NT2/D1 (cell line): ENCODE measurements around the gene ATXN2.
"Not testable (repeated sequence)": the region's sequence is repeated elsewhere in the genome, so short reads cannot be mapped to it uniquely, and the experiment has no call there.

Experiments used
- DNase-seq: peaks from one replicate; pipeline ENCODE4 v3.0.0-alpha.2; 2011; ENCODE audit warnings: low read depth, low spot score
- H3K27me3 ChIP-seq: 2 replicates; pipeline ENCODE4 v1.6.0; 2011; ENCODE audit warnings: mild to moderate bottlenecking; ENCODE audit not compliant: insufficient read length, insufficient read depth
- H3K36me3 ChIP-seq: 2 replicates; pipeline ENCODE4 v1.6.1; 2011; ENCODE audit warnings: mild to moderate bottlenecking, low read length, mixed read lengths; ENCODE audit not compliant: insufficient read depth, insufficient read length
- H3K4me1 ChIP-seq: 2 replicates; pipeline ENCODE4 v1.5.1; 2011; ENCODE audit not compliant: insufficient read depth, insufficient read length
- H3K4me3 ChIP-seq: 2 replicates; pipeline ENCODE4 v1.5.1; 2011; ENCODE audit warnings: low read depth; ENCODE audit not compliant: insufficient read length
- H3K9ac ChIP-seq: 2 replicates; pipeline ENCODE4 v1.6.0; 2011; ENCODE audit warnings: low read depth; ENCODE audit not compliant: insufficient read length
- H3K9me3 ChIP-seq: 2 replicates; pipeline ENCODE4 v1.5.1; 2011; ENCODE audit warnings: mild to moderate bottlenecking, low read length; ENCODE audit not compliant: insufficient read depth
- SUZ12 ChIP-seq: IDR thresholded peaks from 2 replicates; pipeline ENCODE4 v1.6.1; 2011; ENCODE audit not compliant: insufficient read length, insufficient read depth; ENCODE audit errors: extremely low read depth
- YY1 ChIP-seq: IDR thresholded peaks from 2 replicates; pipeline ENCODE4 v1.6.1; 2011; ENCODE audit not compliant: insufficient read length, insufficient read depth
- ZNF274 ChIP-seq: IDR thresholded peaks from 2 replicates; pipeline ENCODE4 v1.6.1; 2011; ENCODE audit warnings: mild to moderate bottlenecking, low read depth, low read length

ATXN2 gene

GRCh38 chr12:111588010-111588409 is 11.1 kb downstream of the ATXN2 start:
- no peaks in the 10 kb centered on the region for H3K27me3 ChIP-seq
- no peak overlapping the region for H3K4me3 ChIP-seq
- H3K4me1 ChIP-seq: peaks cover 3% of the 10 kb centered on the region
- H3K9ac ChIP-seq: no peak overlapping the region
- no peak for DNase-seq
- TF ChIP-seq YY1 (no peak), ZNF274 (no peak), SUZ12 (no peak)
- no peaks in the 10 kb centered on the region for H3K9me3 ChIP-seq
- H3K36me3 ChIP-seq: peaks cover 6% of the 10 kb centered on the region

- Histone ChIP-seq H3K9ac (no peak overlapping the region), H3K36me3 (peaks cover 6% of the 10 kb centered on the region), H3K4me3 (no peak overlapping the region), H3K27me3 (no peaks in the 10 kb centered on the region), H3K4me1 (peaks cover 3% of the 10 kb centered on the region), H3K9me3 (no peaks in the 10 kb centered on the region)
- no peak for DNase-seq
- TF ChIP-seq YY1 (no peak), ZNF274 (no peak), SUZ12 (no peak)
Observed at GRCh38 chr12:111586986-111587385, 12.1 kb downstream of the ATXN2 start.

GRCh38 chr12:111585690-111586089 is 13.4 kb downstream of the ATXN2 start:
- H3K9ac ChIP-seq: no peak overlapping the region
- no peak overlapping the region for H3K4me3 ChIP-seq
- peaks cover 13% of the 10 kb centered on the region for H3K36me3 ChIP-seq
- no peaks in the 10 kb centered on the region for H3K27me3 ChIP-seq
- TF ChIP-seq YY1 (no peak), ZNF274 (no peak), SUZ12 (no peak)
- H3K4me1 ChIP-seq: peaks cover 3% of the 10 kb centered on the region
- no peaks in the 10 kb centered on the region for H3K9me3 ChIP-seq
- DNase-seq: no peak

GRCh38 chr12:111584959-111585358 is 14.2 kb downstream of the ATXN2 start:
- no peaks in the 10 kb centered on the region for H3K27me3 ChIP-seq
- H3K9ac ChIP-seq: no peak overlapping the region
- DNase-seq: no peak
- H3K4me1 ChIP-seq: peaks cover 3% of the 10 kb centered on the region
- H3K36me3 ChIP-seq: peaks cover 17% of the 10 kb centered on the region
- H3K4me3 ChIP-seq: no peak overlapping the region
- no peak for TF ChIP-seq YY1
- TF ChIP-seq ZNF274: no peak
- TF ChIP-seq SUZ12: no peak
- H3K9me3 ChIP-seq: no peaks in the 10 kb centered on the region

- not testable (repeated sequence) for H3K4me1 ChIP-seq, H3K4me3 ChIP-seq, H3K9me3 ChIP-seq, DNase-seq, H3K9ac ChIP-seq, H3K27me3 ChIP-seq
- peaks cover 19% of the 10 kb centered on the region for H3K36me3 ChIP-seq
Observed at GRCh38 chr12:111583506-111583905, 15.6 kb downstream of the ATXN2 start.

- Histone ChIP-seq H3K27me3 (no peaks in the 10 kb centered on the region), H3K4me1 (no peaks in the 10 kb centered on the region), H3K9ac (no peak overlapping the region), H3K9me3 (no peaks in the 10 kb centered on the region), H3K36me3 (peaks cover 18% of the 10 kb centered on the region), H3K4me3 (no peak overlapping the region)
- TF ChIP-seq ZNF274 (no peak), SUZ12 (no peak), YY1 (no peak)
- DNase-seq: no peak
Observed at GRCh38 chr12:111582133-111582747, 16.9 kb downstream of the ATXN2 start.

- Histone ChIP-seq H3K4me1 (no peaks in the 10 kb centered on the region), H3K36me3 (peaks cover 18% of the 10 kb centered on the region), H3K4me3 (no peak overlapping the region), H3K27me3 (no peaks in the 10 kb centered on the region), H3K9me3 (no peaks in the 10 kb centered on the region), H3K9ac (no peak overlapping the region)
- TF ChIP-seq ZNF274 (no peak), YY1 (no peak), SUZ12 (no peak)
- DNase-seq: no peak
Observed at GRCh38 chr12:111581434-111582132, 17.5 kb downstream of the ATXN2 start.
